Stimulated activated CD4-positive, alpha-beta T cell treated with anti-CD3 and anti-CD28 coated beads, Interleukin-2, amount 100 ng/mL, for 48 hours (primary cell): Measurements from ENCODE around the gene MYO15A.
"Not testable (repeated sequence)": the region's sequence is repeated elsewhere in the genome, so short reads cannot be mapped to it uniquely, and the experiment has no call there.

ENCODE experiments used
- DNase-seq, 2 donors: peaks; one replicate each; pipeline ENCODE4 v3.0.0-alpha.2; 2020

Gene MYO15A

GRCh38 chr17:18186627-18186982 is 78.0 kb downstream of the MYO15A start:
- DNase-seq, result no peak

DNA sequence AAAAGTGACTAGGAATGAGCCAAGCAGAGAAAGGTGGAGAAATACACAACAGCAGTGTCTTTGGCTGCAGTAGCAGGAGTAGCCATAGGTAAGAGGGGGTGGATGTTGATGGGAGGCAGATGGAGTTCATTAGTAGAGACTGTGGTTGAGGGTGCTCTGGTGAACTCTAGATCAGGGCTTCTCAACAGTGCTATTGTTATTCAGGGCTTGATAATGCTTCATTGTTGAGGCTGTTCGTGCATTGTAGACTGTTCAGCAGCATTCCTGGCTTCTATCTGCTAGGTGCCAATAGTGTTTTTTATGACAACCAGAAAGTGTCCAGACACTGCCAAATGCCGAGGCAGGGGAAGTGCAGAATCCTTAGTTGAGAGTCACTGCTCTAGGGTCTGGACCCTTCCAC is 78.7 kb downstream of the MYO15A start:
- DNase-seq, result no peak

- no peak for DNase-seq
Measured at GRCh38 chr17:18187821-18188761, 79.5 kb downstream of the MYO15A start.

DNA sequence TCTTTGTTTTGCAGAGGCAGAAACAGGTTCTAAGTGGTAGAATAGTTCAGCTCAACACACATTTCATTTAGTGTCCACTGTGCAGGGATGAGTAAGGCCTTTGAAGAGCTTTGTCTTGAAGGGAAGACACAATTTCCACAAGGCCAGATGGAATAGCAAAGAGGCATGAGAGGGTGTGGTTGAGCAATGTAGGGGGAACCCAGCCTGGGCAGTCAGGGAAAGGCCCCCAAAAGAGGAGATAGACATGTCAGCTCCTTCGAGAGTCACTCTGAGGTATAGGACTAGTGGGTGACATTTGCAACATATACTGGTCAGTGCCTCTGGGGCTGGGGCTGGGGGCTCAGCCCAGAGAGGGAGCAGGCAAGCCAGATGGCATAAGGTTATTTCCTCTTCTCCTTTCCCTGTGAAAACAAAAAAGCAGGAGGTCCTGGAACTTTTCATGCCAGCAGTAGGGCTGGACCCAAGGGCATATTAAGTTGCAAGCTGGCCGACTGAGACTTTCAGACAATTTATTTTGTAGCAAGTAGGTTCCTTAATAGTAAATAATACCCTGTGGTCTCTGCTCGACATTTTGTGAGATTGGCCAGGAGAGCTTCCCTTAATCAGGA is 82.2 kb downstream of the MYO15A start:
- DNase-seq, result no peak

DNA sequence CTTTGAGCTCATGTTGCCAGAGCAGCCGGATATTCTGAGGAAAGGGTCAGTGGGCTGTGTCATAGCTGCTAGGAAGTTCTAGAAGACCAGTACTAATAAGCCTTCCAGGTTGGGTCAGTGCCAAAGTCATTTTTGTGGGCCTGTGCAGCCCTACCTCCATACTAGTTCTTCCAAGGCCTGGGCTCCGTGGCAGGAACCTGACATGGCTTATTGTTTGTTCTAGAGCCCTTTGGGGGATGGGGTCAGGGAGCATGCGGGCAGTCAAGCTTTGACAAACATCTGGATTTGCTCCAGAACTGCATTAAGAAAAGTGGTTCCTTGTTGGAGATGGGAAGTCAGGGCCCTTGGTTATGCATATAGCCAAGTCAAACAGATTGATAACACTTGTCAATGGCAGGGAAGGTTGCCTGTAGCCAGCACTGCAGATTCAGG is 82.7 kb downstream of the MYO15A start:
- DNase-seq, result no peak

- no peak for DNase-seq
Measured at GRCh38 chr17:18191967-18192366, 83.4 kb downstream of the MYO15A start.

DNA sequence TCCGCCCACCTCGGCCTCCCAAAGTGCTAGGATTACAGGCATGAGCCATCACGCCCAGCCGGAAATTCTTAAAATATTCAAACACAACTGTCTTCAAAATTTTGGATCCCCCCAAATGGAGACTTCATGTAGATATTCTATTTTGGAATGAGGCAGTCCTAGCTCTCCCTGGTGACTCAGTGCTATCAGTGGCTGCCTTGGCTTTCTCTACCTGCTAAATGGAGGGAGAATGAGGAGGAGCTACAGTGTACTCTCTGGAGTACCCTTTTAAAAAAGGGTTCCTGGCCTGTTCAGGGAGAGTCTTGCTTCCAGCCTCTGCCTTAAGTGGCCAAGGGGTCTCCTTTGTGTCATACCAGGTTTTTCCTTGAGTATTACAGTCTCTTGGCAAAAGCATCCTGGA is 85.8 kb downstream of the MYO15A start:
- DNase-seq, result no peak

DNA sequence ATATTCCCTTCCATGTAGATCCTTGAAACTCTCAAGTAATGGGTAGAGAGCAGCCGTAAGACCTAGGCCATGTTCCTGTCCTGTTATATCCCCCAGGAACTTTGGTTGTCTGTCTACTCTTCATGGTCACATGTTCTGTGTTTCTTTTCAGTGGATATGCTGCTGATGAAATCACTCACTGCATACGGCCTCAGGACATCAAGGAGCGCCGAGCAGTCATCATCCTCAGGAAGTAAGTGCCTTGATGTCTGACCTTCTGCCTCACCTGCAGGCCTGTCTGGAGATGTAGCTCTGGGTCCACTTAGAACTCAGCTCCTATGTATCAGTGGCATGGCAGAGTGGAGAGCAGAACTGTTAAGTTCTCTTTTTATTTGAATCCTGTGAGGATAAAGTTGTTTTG is 86.2 kb downstream of the MYO15A start:
- no peak for DNase-seq

DNA sequence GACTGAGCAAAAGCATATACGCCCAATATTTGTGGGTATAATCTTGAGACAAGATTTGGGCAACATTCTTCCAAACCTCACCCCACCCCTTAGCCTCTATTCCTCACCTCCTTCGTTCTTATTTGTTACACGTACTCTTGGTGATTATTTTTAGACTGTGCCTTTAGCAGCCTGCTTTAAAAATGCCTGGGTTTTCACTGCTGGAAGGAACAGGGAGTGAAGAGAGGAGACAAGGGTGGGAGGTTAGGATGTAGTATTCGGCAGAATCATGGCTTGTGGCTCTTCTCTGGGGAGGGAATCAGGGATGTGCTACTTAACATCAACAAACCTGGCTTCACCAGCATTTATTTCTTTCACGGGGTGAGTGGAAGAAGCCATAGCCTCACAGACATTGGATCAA is 86.7 kb downstream of the MYO15A start:
- DNase-seq, result no peak

DNA sequence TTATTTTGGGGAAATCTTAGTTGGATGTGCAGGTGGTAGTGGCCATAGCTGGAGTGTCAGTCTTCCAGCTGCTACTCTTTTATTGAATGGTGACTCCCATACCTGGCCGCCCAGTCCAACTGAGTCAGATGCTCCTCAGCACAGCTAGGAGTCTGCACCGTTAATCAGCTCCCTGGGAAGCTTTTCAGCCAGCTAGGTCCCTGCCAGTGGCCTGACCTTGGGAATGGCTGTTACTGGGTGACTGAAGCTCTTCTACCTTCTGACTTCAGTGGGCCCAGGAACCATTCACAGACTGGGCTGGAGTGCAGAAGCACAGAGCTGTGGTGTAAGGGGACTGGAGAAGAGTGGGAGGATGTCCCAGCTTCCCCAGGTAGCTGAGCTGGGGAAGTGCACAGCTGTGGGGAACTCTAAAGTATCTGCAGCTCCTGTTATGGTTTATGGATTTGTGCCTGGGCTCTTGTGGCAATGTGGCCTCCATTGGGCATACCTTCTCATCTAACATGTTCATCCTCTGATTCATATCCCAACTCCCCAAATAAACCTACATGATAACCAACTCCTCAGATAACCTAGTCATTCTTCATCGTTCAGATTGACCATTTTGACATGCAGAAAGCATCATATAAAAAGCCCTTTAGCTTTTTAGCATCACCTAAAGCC is 89.1 kb downstream of the MYO15A start:
- DNase-seq, result no peak

DNA sequence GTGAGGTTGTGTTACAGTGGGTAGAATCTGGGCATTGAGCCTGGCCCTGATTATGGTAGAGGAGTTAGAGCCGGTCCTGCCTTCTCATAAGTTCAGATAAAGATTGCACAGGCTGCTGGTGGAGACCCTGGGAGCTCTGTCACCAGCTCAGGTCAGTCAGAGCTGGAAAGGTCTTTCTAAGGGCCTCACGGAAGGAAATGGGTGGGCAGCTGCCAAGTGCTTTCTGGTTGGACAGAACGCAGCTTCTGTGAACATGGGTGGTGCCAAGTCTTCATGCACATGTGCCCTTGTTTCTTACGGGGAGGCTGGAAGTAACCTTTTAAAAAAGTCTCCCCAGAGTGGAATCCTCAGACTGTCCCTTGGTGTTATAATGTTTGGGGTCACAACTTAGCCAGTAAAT is 90.0 kb downstream of the MYO15A start:
- no peak for DNase-seq

GRCh38 chr17:18201108-18201507 is 92.6 kb downstream of the MYO15A start:
- no peak for DNase-seq

DNA sequence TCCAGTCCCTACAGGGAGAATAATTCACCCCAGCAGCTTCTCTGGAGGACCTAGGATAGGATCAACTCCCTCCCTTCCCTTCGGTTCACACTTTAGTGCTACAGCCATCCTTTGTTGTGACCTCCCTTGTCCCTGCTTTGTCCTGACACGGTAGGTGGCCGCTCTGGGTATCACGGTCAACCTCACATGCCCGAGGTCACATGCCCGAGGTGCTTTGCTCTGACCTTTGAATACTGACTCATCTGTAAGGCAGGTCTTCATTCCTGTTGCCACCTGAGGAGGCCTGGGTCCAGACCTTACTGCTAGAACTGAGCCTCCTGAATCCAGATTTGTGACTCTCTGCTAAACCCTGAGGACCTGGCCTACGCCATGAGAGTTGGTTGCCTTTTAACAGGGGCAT is 94.8 kb downstream of the MYO15A start:
- no peak for DNase-seq

- no peak for DNase-seq
Measured at GRCh38 chr17:18205861-18206260, 97.3 kb downstream of the MYO15A start.

- no peak for DNase-seq
Measured at GRCh38 chr17:18206962-18207361, 98.4 kb downstream of the MYO15A start.

DNA sequence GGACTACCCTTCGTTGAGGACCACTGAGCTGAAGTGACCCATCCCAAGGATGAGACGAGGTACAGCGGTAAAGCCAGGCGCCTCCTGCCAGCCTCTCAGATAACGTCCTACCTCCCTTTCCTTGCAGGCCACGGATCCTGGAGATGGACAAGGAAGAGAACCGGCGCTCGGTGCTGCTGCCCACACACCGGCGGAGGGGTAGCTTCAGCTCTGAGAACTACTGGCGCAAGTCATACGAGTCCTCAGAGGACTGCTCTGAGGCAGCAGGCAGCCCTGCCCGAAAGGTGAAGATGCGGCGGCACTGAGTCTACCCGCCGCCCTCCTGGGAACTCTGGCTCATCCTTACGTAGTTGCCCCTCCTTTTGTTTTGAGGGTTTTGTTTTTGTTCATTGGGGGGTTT is 99.5 kb downstream of the MYO15A start:
- no peak for DNase-seq

- DNase-seq, result no peak
Measured at GRCh38 chr17:18213666-18214270, 105.2 kb downstream of the MYO15A start.

DNA sequence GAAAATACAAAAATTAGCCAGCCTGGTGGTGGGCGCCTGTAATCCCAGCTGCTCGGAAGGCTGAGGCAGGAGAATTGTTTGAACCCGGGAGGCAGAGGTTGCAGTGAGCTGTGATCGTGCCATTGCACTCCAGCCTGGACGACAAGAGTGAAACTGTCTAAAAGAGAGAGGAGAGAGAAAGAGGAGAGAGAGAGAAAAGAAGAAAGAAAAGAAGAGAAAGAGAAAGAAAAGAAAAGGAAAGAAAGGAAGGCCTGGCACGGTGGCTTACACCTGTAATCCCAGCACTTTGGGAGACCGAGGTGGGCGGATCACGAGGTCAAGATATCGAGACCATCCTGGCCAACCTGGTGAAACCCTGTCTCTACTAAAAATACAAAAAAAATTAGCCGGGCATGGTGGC is 108.3 kb downstream of the MYO15A start:
- DNase-seq, result not testable (repeated sequence)

GRCh38 chr17:18217412-18218015 is 109.0 kb downstream of the MYO15A start:
- DNase-seq, result peak; percentile 69 to 82

- DNase-seq, result no peak
Measured at GRCh38 chr17:18218756-18219415, 110.3 kb downstream of the MYO15A start.

GRCh38 chr17:18224053-18224386 is 115.5 kb downstream of the MYO15A start:
- DNase-seq, result no peak

GRCh38 chr17:18224387-18225120 is 116.0 kb downstream of the MYO15A start:
- DNase-seq, result no peak
